GM18498 (cell line): ENCODE data around the gene GNAO1.

ENCODE experiments used
- ATAC-seq: cut with Tn5 transposase; IDR thresholded peaks from one replicate; pipeline ENCODE4 v1.9.1; 2021; ENCODE audit warnings: mild to moderate bottlenecking, moderate library complexity; ENCODE audit not compliant: unreplicated experiment

Gene GNAO1

GRCh38 chr16:56191156-56191815 is at the start of gene GNAO1:
Gene GNAO1, plus strand, starts transcription at chr16:56191489. Its CDS starts 747 bp downstream, at chr16:56192236.
- peak; percentile 58 for ATAC-seq

- no peak for ATAC-seq
Observed at GRCh38 chr16:56143666-56144065, 47.6 kb upstream of the GNAO1 start.

DNA sequence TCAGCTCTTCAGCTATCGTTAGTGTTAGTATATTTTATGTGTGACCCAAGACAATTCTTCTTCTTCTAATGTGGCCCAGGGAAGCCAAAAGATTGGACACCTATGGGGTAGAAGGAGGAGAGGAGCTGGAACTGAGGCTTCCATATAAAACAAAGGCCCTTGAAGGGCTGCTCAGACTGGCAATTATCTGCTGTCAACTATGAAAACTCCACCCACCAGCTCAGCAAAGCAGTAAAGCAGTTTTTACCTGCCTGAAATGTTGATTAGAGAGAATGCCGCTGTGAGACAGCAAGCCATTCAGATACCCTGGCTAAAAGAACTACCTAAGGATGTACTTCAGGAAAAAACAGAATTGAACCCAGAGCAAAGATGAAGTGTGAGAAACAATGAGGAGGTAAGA is 45.9 kb upstream of the GNAO1 start:
- no peak for ATAC-seq

DNA sequence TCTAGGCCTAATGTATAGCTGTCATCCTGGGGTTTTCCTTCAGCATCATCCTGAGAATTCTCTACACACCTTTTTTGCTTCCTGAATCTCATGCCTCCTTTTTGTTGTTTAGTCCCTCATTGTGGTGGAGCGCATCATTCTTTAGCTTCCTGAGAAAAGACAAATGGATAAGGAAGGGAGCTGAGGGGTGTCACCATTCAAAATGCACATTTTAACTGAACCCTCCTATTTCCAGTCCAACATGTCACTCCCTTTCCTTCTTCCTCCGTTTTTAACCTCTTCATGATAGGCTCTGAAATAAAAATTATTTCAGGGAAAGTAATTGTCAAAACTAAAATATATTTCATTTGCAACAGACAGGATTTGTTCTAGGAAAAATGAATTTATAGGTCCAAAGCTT is 39.7 kb upstream of the GNAO1 start:
- ATAC-seq = no peak

- ATAC-seq = no peak
Observed at GRCh38 chr16:56161658-56162057, 29.6 kb upstream of the GNAO1 start.

- ATAC-seq = no peak
Observed at GRCh38 chr16:56163089-56163488, 28.2 kb upstream of the GNAO1 start.

GRCh38 chr16:56163938-56164337 is 27.4 kb upstream of the GNAO1 start:
- peak; percentile 82 for ATAC-seq

GRCh38 chr16:56164636-56165035 is 26.7 kb upstream of the GNAO1 start:
- no peak for ATAC-seq

DNA sequence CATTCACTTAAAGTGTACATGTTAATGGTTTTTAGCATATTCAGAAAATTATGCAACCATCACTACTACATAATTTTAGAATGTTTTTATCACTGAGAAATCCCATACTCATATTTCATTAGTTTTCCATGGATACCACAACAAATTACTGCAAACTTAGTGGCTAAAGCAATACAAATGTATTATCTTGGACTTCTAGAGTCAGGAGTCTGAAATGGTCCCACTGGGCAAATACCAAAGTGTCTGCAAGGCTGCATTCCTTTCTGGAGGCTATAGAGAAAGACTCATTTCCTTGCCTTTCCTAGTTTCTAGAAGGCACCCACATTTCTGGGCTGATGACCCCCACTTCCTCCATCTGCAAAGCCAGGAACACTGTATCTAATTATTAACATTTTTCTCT is 16.9 kb upstream of the GNAO1 start:
- ATAC-seq = no peak

GRCh38 chr16:56181401-56181800 is 9.9 kb upstream of the GNAO1 start:
- ATAC-seq = no peak

DNA sequence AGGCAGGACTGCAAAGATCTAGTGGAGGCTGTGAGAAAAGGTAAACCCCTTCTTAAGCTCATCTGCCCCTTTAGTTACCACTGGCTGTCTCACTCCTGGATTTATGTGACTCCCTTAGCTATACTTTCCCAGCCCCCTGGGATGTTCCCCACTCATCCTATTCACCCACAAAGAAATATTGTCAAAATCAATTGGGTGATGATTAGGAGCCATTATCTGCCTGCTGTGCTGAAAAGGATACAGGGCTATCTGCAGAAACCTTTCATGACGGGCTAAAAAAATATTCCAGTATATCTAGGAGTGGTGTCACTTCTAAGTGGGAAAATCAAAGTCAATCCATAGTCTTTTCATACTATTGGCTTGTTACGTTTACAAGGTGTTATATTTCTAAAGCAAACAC is 8.0 kb upstream of the GNAO1 start:
- no peak for ATAC-seq

GRCh38 chr16:56190048-56190676 is 1.1 kb upstream of the GNAO1 start:
- no peak for ATAC-seq

- ATAC-seq = peak; percentile 30
Observed at GRCh38 chr16:56190677-56191155, 573 bp upstream of the GNAO1 start.

DNA sequence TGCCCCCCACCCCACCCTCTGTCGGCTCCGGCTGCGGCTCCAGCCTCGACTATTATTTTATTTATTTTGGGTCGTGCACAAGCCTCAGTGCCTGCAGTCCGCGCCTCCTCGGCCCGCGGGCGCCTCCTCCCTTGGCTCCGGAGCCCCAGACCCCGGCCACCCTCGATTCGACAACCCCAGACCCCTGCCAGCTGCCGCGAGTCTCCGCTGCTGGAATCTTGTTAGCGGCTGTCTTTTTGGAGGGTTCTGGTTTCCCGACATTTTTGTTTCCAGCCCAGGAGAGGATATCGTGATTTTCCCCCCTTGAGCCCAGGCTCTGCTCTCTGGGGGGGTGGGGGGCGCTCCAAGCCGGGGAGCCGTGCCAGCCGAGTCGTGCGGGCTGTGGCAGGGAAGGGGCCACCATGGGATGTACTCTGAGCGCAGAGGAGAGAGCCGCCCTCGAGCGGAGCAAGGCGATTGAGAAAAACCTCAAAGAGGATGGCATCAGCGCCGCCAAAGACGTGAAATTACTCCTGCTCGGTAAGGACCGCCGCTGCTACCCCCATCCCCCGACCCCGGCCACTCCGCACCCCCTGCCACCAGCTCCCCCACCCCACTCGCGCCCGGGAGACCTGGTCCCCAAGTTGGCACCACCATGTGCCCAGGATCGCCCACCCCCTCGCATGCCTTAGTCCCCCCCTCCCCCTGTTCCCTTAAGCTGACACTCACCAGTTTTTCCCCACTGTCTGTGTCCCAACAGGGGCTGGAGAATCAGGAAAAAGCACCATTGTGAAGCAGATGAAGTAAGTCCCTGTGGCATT is 746 bp downstream of the GNAO1 start:
- ATAC-seq = no peak

GRCh38 chr16:56192635-56192945 is 1.3 kb downstream of the GNAO1 start:
- ATAC-seq = no peak

DNA sequence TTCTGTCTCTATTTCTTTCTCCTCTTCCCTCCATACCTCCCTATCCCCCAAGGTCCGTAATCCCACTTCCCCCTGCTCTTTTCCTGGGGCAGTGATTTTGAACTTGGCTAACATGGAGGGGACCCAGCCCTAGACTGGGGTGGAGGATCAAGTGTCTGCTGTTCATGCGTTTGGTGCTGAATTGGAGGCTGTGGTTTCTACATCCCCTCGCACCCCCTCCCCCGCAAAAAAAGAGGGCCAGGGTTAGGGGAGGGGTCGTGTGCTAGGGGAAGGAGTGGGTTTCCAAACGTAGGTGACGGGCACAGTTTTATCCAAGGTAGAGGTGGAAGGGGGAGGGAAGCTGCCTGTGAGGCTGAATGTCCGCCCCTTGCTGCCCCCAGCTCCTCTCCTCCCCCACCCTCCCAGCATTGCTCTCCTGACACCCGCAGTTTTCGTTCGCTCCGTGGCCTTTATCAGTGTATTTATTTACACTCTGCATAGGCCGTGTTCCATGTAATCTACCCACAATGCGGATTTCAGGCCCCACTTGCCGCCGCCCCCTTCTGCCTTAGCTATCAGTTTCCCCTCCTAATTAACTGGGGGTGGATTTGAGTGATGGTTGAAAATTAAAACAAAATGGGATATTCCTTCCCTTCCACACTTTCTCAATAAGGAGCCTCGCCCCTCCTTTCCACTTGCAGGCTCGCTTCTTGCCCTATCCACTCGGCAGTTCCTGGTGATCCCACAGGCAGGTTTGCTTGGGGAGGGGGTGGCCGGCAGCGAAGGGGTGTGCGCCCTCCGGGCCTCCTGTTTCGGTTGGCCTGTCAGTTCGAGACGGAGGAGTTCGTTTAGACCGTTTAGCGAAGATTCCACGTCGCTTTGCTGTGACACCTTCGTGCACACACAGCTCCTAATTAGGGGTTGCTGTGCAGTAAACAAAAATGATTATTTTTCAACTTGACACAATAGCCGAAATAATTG is 2.0 kb downstream of the GNAO1 start:
- no peak for ATAC-seq

GRCh38 chr16:56193951-56194726 is 2.9 kb downstream of the GNAO1 start:
- ATAC-seq = no peak

- ATAC-seq = no peak
Observed at GRCh38 chr16:56195151-56195550, 3.9 kb downstream of the GNAO1 start.

GRCh38 chr16:56196381-56196780 is 5.1 kb downstream of the GNAO1 start:
- no peak for ATAC-seq
